ENCODE results near the gene SLCO3A1.
A peak's percentile ranks its signal among the peaks of the same experiment; 100 is the strongest.
"Not testable (repeated sequence)": the region's sequence is repeated elsewhere in the genome, so short reads cannot be mapped to it uniquely, and the experiment has no call there.

SLCO3A1 gene

DNA sequence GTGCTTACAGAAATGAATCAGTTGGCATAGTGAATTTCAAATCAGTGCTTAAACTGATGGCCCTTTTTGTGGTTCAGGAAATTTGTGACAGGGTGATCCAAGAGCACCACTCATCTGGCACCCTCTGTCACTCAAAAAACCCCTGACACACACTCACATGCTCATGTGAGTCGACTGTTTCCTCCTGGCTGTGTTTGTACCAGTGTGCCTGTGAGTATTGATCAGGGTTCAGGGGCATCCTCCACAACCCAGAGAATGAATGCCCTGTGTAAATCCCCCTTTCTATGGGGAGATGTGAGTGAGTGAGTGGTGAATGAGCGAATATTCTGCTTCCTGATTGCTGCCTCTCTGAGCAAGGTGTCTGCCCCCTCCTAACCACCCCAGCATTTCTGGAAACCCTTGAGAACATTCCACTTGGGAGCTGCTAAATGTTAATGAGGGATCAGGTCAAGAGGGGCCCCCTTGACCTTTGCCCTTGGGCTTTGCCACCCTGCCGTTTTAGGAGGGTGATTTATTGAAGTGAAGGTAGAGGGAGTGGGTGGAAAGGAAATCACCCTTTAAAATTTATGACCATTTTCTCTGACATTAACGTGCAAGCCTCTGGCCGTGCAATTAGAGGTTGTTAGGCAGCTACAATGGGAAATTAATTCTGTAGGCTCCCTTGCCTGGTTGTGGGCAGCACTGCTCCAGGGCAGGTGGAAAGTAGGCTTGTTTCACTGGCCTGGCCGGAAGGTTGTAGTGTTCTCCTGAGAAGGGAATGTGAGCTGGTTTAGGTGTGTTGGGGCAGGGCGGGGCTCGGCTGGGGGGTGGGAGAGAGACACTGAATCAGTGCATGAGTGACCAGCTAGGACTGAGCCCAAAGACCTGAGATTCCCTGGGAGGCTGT is 87.2 kb downstream of the SLCO3A1 start:
- no peak for DNase-seq (ENCODE audit: low read depth in 2 of 2)

DNA sequence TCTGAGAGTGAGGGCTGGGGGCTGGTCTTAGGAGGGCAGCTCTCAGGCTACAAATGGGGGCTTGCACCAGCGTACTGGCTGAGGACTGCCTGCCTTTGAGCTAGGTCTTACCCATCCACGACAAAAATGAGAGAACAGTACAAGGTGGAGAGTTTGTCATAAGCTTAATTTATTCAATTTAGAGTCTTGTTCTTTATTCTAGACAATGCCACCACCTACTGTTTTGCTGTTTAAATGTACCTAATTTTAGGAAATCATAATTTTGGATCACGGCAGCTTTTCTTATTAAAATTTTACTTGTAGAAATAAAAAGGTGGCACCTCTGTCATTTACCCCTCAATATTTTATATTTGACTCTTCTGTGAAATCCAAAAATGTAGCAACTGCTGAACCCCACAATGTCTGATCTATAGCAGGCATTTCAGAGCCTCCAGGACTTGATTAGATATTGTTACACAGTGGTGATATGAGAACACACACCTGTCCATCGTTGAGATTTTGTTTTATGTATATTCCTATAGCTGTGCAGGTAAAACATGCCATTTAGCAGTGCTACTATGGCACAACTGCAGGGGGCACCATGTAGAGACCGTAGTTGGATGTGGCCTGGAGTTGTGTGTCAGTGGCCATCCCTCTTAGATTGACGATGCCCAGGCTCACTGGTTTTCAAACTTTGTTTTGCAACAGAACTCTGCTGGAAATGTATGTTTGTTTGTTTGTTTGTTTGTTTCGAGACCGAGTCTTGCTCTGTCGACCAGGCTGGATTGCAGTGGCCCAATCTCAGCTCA is 88.6 kb downstream of the SLCO3A1 start:
- DNase-seq (ENCODE audit: low read depth in 2 of 2), result no peak

DNA sequence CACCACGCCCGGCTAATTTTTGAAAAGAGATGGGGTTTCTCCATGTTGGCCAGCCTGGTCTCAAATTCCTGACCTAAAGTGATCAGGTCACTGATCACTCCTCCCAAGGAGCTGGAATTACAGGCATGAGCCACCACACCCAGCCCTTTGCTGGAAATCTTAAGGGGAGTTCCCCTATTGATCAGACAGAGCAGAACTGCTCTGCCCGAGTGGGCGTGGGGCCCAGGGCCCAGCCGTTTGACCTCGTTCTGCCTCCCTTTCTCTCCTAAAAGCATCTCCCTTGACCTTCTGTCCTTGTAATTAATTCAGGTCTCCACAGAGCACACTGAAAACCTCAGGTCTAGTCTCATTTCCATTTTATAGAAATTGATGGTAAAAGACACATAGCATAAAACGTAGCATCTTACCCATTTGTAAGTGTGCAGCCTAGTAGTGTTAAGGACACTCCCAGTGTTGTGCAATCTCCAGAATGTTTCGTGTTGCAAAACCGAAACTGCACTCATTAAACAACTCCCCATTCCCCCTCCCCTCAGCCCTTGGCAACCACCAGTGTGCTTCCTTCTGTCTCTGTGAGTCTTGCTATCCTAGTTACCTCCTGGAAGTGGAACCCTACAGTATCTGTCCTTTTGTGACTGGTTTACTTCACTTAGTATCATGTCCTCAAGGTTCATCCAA is 89.3 kb downstream of the SLCO3A1 start:
- peak; percentile 33 to 37 for DNase-seq (ENCODE audit: low read depth in 2 of 2)

DNA sequence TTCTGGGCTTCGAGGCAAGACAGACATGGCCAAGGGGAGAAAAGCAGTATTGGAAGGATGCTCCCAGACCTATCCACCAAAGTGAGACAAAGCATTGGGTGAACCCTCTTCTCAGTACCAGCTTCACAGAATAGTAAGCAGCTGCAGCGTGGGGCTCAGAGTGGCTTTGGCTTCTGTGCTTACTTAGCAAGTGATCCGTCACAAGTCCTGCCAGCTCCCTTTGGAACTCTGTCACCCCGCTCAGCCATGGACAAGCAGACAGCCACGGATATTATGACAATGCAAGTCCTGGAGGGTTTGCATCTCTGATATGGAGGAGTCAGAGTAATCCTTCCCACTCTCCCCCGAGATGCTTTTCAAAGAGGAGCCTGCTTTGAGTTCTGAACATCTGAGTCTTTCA is 90.8 kb downstream of the SLCO3A1 start:
- no peak for DNase-seq (ENCODE audit: low read depth in 2 of 2)

DNA sequence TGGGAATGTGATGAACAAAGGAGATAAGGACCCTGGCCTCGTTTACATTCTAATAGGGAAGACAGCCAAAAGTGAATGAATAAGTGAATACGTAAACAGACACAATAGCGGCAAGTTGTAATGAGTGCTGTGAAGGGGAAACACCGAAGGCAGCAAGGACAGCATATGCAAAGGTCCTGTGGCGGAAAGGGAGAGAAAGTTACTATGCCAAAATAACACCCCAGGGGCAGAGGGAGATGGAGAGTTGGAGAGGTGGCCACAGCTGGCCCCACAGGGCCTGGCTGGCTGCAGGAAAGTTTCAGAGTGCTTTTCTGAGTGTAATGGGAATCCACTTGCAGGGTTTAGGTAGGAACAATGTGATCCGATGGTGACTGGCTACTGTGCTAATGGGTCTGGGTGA is 91.9 kb downstream of the SLCO3A1 start:
- DNase-seq (ENCODE audit: low read depth in 2 of 2), result no peak

DNA sequence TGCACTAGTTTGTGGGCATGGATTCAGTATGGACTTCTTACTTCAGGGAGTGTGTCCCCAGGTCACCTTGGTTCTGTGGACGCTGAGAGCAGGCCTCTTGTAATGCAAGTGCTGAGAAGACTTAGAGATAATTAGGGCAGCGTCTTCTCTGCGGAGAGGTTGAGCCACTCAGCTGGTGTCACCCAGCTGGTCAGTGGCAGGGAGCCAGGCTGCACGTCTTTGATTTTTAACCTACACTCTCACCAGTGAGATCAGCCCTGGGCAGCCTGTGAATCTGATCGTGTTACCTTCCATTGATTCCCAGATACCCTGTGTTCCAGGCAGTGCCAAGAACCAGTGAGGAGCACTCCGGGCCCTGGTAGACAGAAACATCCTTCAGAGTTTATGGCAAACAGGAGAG is 92.6 kb downstream of the SLCO3A1 start:
- no peak for DNase-seq (ENCODE audit: low read depth in 2 of 2)

DNA sequence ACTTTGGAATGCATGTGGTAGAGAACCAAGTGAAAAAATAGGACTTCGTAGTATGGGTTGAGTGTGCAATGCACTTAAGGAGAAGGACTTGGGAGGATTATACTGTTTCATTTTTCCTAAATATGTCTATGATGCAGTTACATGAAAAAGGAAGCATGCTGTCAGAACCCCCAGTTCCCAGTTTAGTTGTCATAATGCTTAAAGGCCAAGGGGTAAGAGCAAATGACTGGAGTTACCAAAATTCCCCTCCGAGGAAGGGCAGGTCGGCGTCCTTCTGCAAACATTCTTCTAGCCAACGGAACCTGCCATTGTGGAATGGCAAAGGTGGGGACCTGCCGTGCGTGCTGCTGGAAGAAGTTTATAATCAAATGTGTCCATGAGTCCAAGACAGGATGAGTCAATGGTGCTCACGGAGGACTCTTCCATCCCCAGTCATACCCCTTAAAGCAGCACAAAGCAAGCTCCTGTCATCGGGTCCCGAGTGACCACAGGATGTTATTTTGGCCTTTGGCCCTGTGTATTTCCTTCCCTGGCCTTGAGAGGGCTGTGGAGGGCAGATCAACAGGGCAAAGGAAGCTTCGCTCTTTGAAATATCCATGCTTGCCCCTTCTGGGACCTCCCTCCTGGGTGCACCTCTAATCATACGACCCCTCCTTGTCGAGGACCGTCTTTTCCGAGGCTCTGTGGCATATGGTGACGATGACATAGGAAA is 93.2 kb downstream of the SLCO3A1 start:
- DNase-seq (ENCODE audit: low read depth in 2 of 2), result no peak

DNA sequence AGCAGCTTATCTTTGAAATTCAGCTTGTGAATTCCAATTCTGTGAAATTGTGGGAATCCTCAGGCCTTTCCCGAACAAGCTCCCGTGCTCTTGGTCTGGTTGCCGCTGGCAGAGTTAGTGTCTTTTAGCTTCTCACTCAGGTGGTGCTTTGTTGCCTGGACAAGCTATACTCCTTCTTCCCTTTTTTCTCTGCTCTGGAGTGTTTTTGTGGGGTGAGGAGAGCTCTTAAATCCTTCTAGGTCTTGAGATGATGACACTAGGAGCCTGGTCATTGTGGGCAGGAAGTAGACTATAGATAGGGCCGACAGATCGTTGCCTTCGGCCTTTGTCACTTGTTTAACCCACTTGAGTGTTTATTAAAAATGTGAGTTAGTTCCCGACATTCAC is 93.8 kb downstream of the SLCO3A1 start:
- no peak for DNase-seq (ENCODE audit: low read depth in 2 of 2)

DNA sequence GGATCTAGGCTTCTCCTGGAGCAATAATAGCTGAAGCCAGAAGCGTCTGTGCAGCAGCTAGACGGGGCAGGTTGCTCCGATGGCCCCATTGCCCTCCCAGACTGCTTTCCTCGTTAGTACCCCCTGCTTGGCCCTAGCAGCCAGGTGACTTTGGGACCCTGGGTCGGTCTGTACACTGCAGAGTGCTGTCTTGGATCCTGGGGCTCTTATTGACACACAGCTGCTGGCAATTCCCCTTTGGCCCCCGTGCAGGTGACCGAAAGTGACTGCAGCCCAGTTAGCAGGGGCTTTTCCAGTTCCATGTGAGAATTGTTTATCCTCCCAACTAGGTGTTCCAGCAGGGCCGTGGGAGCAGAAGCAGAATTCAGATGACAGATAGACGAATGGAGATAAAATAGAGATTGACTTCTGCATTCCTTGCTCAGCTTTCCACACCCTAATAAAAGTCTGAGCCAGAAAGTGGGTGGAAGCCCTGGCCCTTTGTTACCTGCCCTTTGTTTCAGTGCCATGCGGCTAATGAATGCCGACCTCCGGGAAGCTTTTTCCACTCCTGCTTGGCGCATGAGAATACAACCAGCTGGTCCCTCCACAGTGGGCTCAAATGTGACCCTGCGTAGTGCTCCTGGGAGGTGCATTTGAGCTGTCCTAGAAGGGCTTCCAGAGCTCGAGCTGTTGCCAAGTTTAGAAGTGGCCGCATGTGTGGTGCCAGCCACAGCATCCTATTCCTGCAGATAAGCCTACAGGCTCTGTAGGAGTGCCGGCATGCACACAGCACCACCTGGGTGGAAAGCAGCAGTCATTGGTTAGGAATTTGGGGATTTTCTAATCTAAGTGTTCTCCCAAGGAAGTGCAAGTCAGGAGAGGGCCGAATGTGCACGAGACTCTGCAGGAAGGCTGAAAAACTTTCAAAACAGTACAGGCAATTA is 94.4 kb downstream of the SLCO3A1 start:
- DNase-seq (ENCODE audit: low read depth in 2 of 2), result no peak

DNA sequence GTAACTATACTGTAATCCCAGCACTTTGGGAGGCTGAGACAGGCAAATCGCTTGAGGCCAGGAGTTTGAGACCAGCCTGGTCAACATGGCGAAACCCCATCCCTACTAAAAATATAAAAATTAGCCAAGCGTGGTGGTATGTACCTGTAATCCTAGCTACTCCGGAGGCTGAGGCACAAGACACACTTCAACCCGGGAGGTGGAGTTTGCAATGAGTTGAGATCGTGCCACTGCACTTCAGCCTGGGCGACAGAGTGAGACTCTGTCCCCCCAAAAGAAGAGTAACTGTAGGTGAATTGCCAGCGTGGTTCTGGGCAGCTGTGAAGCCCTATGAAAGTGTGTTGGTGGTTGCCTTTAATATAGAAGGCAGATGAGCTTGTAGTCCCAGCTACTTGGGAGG is 95.9 kb downstream of the SLCO3A1 start:
- DNase-seq (ENCODE audit: low read depth in 2 of 2), result no peak

DNA sequence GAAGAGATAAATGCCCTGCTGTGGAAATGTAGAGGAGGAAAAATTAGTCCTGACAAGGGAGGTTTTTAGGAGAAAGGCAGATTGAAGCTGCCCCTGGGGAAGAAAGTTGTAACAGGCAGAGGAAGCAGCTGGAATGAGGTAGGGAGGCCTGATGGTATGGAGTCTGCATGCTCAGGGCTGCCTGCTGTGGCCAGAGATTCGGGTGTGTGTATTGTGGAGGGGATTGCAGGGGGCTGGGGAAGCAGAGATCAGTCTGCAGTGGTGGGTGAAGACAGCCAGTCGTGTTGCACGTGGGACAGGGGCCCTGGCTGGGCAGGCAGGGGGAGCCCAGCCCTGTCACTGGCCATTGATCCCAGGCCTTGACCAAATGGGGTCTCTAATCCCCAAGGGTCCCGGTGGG is 96.5 kb downstream of the SLCO3A1 start:
- no peak for DNase-seq (ENCODE audit: low read depth in 2 of 2)

DNA sequence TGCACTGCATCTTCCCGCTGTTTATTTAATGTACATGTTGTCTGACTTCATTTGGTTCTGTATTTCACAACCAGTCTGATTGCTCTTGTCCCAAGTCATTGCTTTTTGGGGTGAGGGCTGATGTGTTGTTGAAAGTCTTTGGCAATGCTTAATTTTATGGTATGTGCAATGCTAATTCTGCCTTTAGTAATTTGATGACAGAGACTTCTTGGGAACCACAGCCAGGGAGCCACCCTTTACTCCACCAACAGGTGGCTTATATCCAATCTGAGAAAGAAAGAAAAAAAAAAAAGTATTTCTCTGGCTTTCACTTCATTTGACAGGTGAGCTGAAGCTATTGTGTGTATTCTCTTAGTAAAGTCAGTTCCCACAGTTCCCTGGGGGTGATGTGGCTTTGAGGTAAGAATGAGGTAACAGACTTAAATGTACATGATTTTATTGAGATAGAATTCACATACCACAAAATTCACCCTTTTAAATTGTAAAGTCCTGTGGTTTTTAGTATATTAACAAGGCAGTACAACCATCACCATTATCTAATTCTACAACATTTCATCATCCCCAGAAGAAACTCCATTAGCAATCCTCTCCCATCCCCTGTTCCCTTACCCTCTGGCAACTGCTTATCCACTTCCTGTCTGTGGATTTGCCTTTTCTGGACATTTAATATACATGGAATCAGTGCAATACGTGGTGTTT is 97.3 kb downstream of the SLCO3A1 start:
- DNase-seq (ENCODE audit: low read depth in 2 of 2), result no peak

DNA sequence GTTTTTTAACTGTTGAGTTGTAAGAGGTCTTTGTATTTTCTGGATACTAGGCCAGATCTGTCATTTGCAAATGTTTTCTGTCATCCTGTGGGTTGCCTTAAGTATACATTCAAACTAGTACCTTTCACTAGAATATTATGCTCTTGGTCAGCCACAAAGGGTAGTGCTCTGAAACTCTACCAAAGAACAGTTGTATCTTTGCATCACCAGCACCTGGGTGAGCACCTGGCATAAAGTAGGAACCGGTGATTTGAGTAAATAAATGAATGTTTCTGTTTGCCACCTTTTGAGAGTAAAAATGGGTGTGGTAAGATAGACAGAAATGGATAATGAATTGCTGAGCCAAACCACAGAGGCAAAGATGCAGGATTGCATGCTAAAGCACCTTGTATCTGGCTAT is 98.7 kb downstream of the SLCO3A1 start:
- no peak for DNase-seq (ENCODE audit: low read depth in 2 of 2)

DNA sequence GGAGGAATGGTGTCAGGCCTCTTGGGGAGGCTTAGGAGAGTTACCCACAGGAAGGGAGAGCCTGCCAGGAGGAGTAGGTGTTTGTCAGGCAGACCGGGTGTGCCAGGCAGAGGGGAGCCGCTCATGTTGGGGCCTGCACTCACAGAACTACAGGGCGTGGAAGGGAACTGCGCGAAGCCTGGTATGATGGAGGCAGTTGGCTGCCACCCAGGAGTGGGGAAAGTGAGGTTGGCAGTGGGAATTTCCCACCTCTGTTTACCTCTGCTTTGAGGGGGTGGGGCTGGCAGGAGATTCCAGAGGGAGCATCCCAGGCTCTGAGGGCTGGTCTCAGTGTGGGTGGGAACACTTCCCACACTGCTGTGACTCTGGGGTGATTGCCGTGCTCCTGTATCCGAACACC is 99.9 kb downstream of the SLCO3A1 start:
- DNase-seq (ENCODE audit: low read depth in 2 of 2), result no peak

DNA sequence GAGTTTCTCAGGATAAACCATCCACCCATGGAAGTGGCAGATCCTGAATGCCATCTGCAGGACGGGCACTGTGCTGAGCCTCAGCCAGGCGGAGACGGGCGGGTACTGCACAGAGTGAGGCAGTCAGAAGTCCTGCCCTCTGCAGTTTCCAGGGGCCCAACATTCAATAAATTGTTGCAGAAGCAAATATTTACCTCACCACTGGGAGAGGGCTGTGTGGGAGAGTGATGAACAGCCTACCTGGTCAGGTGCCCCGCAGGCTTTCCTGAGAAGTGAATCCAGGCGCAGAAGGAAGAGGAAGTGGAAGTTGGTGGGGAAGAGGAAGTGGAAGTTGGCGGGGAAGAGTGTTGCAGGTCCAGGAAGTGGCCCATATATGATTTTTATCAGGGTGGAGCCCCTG is 100.8 kb downstream of the SLCO3A1 start:
- DNase-seq (ENCODE audit: low read depth in 2 of 2), result no peak

DNA sequence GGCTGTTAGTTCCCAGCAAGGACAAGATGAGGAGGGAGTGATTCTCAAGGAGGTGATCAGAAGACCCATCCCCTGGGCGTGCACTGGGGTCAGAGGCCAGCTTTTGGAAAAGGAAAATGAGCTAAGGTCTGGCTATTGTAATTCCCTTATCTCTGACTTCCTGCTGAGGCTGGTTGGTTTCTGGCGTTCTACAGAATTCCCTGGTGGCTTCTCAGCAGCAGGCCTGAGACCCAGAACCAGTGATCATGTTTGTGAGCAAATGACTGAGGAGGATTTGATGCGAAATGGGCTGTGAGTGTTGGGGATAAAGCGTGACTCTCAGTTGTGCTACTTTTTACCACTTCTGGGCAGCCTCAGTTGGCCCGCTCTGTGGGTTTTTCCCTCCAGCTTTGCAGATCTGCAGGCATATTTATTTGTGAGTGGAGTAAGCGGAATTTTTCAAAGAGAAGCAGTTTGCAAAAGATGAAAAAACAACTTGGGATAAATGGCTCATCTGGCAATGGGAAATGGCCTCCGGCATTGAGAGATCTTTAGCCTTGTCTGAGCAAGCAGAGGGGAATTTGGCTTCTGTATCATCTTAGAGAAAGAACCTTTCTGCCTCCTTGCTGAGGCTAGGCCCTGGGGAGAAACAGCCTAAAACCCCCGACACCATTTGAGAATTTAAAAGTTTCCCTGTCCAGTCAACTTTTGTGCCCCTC is 102.7 kb downstream of the SLCO3A1 start:
- DNase-seq (ENCODE audit: low read depth in 2 of 2), result no peak

DNA sequence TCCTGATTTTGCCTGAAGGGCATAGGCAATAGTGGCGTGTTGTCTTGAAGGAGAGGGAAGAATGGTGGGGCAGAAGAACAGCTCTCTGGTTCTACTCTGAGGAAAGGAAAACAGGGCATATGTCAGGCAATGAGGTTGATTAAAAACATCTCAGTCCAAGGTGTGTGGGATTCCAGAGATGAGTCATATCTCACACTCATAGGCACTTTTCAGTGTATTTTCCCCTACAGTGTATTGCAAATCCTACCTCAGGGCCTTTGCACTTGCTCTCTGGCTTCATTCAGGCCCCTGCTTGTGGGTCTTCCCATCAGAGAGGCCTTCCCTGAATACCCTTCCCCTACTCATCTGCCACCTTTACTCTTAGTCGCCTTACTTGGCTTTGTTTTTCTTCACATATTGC is 107.8 kb downstream of the SLCO3A1 start:
- no peak for DNase-seq (ENCODE audit: low read depth in 2 of 2)

DNA sequence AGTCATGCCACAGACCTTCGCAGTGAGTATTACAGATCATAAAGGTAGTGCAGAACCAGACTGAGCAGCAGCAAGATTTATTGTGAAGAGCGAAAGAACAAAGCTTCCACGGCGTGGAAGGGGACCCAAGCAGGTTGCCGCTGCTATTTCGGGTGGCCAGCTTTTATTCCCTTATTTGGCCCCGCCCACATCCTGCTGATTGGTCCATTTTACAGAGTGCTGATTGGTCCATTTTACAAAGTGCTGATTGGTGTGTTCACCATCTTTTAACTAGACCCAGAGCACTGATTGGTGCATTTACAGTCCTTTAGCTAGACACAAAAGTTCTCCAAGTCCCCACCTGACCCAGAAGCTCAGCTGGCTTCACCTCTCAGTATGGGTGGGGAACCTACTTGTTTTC is 110.2 kb downstream of the SLCO3A1 start:
- DNase-seq (ENCODE audit: low read depth in 2 of 2), result not testable (repeated sequence)

DNA sequence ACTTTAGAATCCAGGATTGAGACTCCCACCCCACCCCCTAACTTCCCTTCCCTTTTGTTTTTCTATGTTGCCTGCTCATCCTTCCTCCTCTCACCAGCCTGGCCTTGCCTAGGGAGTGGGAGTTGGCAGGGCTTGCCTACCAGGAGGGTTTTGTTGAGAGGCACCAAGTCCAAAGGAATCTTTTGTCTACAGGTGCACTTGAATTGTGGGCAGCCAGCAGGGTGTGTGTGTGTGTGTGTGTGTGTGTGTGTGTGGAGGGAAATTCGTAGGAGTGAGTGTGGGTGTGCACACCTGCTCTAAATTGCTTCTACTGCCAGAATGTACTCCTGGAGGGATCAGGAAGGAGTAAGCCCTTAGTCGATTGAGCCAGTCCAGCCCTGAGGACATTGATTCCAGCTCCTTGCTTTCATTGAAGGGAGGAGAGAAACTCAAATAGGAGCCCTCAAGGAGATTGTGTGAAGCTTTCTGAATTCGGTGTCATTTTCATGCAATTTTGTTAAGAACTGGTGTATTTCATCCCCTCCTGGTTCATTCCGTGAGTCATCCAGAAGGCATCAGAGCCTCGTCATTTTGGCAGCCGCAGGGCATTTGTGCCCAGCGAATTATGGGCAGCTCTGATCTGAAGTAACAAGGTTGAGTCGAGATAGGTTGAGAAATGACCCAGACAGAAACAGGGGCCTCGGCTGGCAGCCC is 112.1 kb downstream of the SLCO3A1 start:
- no peak for DNase-seq (ENCODE audit: low read depth in 2 of 2)

Data from fibroblast of skin of left biceps (primary cell).